Thyroid gland (tissue), 4 donors: ENCODE measurements around the gene SNRPA. TPM values are rescaled to one million over a fixed set of nuclear protein-coding genes. Genes with fewer than 3 reads are reported as not detected.

Experiments used
- DNase-seq, 2 donors: peaks; one replicate each; pipeline ENCODE4 v3.0.0-alpha.2; 2019
- H3K27ac ChIP-seq, 3 donors: fragments of 200-600 bp; sonication (generic); 1 replicate in 2 of 3; 2 replicates in 1 of 3; pipeline ENCODE4 v1.5.1; 2016 to 2019; ENCODE audit warnings: mild to moderate bottlenecking in 1 of 3, moderate library complexity in 1 of 3
- H3K27me3 ChIP-seq: fragments of 200-600 bp; sonication (generic); one replicate; pipeline ENCODE4 v1.5.1; 2019
- H3K36me3 ChIP-seq, 2 donors: fragments of 200-600 bp; sonication (generic); one replicate each; pipeline ENCODE4 v1.5.1; 2016 to 2019
- H3K4me1 ChIP-seq, 2 donors: fragments of 200-600 bp; sonication (generic); one replicate each; pipeline ENCODE4 v1.5.1; 2017 to 2019
- H3K4me3 ChIP-seq, 3 donors: fragments of 200-600 bp; sonication (generic); replicated peaks in 1 of 3; 1 replicate in 2 of 3; 2 replicates in 1 of 3; pipeline ENCODE4 v1.5.1; 2016; ENCODE audit warnings: mild to moderate bottlenecking in 1 of 3
- H3K9me3 ChIP-seq: fragments of 200-600 bp; sonication (generic); one replicate; pipeline ENCODE4 v1.5.1; 2017
- CTCF ChIP-seq, 6 experiments: fragments of 200-600 bp in 3 of 6; fragments of 450-650 bp in 3 of 6; sonication (generic) in 3 of 6; IDR thresholded peaks; one replicate each; pipeline ENCODE4 v1.5.1; 2016 to 2019; ENCODE audit warnings: antibody characterized with exemption in 6 of 6, mild to moderate bottlenecking in 2 of 6, inconsistent platforms in 1 of 6, moderate library complexity in 1 of 6
- POLR2A ChIP-seq, 2 donors: fragments of 450-650 bp; IDR thresholded peaks; one replicate each; pipeline ENCODE4 v1.6.1; 2017; ENCODE audit warnings: antibody characterized with exemption in 2 of 2, mild to moderate bottlenecking in 2 of 2, moderate library complexity in 1 of 2
- WGBS, 2 donors: methylation state at CpG; one replicate each; pipeline ENCODE4 v1.1.5; 2017; 5-methylcytosine and 5-hydroxymethylcytosine counted together
- intact Hi-C: fragments of 100-400 bp; cut with DNase I; formaldehyde crosslinking; loops from one replicate; pipeline ENCODE4 v1.15.1; 2023
- total RNA-seq, 4 donors: library from RNA; depleted of rRNA; stranded (reverse); fragments of >200 nt; gene quantifications; one replicate each; pipeline ENCODE4 v1.2.3, GENCODE V29; 2016

SNRPA gene
- total RNA-seq, 4 donors from 2014 or later, result 38.2 to 80.5 (median 55.1) TPM

GRCh38 chr19:40721140-40721486, 29.9 kb upstream of the SNRPA start:
- no peak overlapping the region for H3K4me3 ChIP-seq
- intact Hi-C loops, result no loop called here
- no peak for DNase-seq
- no peaks in the 10 kb centered on the region for H3K9me3 ChIP-seq
- H3K27me3 ChIP-seq, result no peaks in the 10 kb centered on the region
- 72 to 95% methylated on average over 6 of the region's 6 CpGs for WGBS, 2 donors
- H3K27ac ChIP-seq, result peak overlapping the region; percentile 91 to 98 (median 93)
- H3K4me1 ChIP-seq, result peaks cover 46 to 47% of the 10 kb centered on the region in 2 donors
- TF ChIP-seq CTCF (IDR thresholded peaks at IDR 0.05) (no peak), POLR2A (IDR thresholded peaks at IDR 0.05) (no peak)
- H3K36me3 ChIP-seq, result peaks cover 16 to 21% of the 10 kb centered on the region in 2 donors

GRCh38 chr19:40721936-40722661, 28.9 kb upstream of the SNRPA start:
- peaks cover 25 to 29% of the 10 kb centered on the region in 2 donors for H3K36me3 ChIP-seq
- H3K27me3 ChIP-seq, result no peaks in the 10 kb centered on the region
- H3K4me3 ChIP-seq, result peak overlapping the region in 1 of 3 donors; percentile 5
- 76 to 86% methylated on average over 9 of the region's 9 CpGs for WGBS, 2 donors
- no peak for TF ChIP-seq CTCF (IDR thresholded peaks at IDR 0.05)
- TF ChIP-seq POLR2A (IDR thresholded peaks at IDR 0.05), result no peak
- H3K27ac ChIP-seq, result peak overlapping the region; percentile 91 to 98 (median 93)
- peaks cover 44 to 45% of the 10 kb centered on the region in 2 donors for H3K4me1 ChIP-seq
- no peaks in the 10 kb centered on the region for H3K9me3 ChIP-seq
- intact Hi-C loops, result no loop called here
- no peak for DNase-seq

- H3K9me3 ChIP-seq, result no peaks in the 10 kb centered on the region
- peaks cover 41 to 46% of the 10 kb centered on the region in 2 donors for H3K36me3 ChIP-seq
- H3K4me1 ChIP-seq, result peaks cover 33 to 45% of the 10 kb centered on the region in 2 donors
- H3K27ac ChIP-seq, result no peak overlapping the region
- TF ChIP-seq CTCF (IDR thresholded peaks at IDR 0.05) (no peak), POLR2A (IDR thresholded peaks at IDR 0.05) (no peak)
- no peaks in the 10 kb centered on the region for H3K27me3 ChIP-seq
- DNase-seq, result no peak
- 83 to 85% methylated on average over 5 of the region's 5 CpGs for WGBS, 2 donors
- H3K4me3 ChIP-seq, result no peak overlapping the region
- intact Hi-C loops, result no loop called here
These were observed 27.2 kb upstream of the SNRPA start for GRCh38 chr19:40723661-40724254.

GRCh38 chr19:40724315-40724714, 26.7 kb upstream of the SNRPA start:
- Histone ChIP-seq H3K4me1 (peaks cover 27 to 45% of the 10 kb centered on the region in 2 donors), H3K9me3 (no peaks in the 10 kb centered on the region), H3K4me3 (no peak overlapping the region), H3K27me3 (no peaks in the 10 kb centered on the region), H3K36me3 (peaks cover 46 to 52% of the 10 kb centered on the region in 2 donors), H3K27ac (no peak overlapping the region)
- WGBS, 2 donors, result 93 to 99% methylated on average over 4 of the region's 4 CpGs
- intact Hi-C loops, result no loop called here
- TF ChIP-seq CTCF (IDR thresholded peaks at IDR 0.05), result no peak
- no peak for TF ChIP-seq POLR2A (IDR thresholded peaks at IDR 0.05)
- no peak for DNase-seq

- peaks cover 22 to 39% of the 10 kb centered on the region in 2 donors for H3K4me1 ChIP-seq
- no peaks in the 10 kb centered on the region for H3K27me3 ChIP-seq
- H3K27ac ChIP-seq, result no peak overlapping the region
- no peak overlapping the region for H3K4me3 ChIP-seq
- 89 to 91% methylated on average over 3 of the region's 3 CpGs for whole genome bisulfite sequencing, 2 donors
- intact Hi-C loops, result no loop called here
- TF ChIP-seq POLR2A (IDR thresholded peaks at IDR 0.05) (no peak), CTCF (IDR thresholded peaks at IDR 0.05) (no peak)
- DNase-seq, result no peak
- no peaks in the 10 kb centered on the region for H3K9me3 ChIP-seq
- peaks cover 51 to 56% of the 10 kb centered on the region in 2 donors for H3K36me3 ChIP-seq
These were observed 26.1 kb upstream of the SNRPA start for GRCh38 chr19:40724855-40725254.
